Aorta (tissue), 5 donors: ENCODE results near the gene TNS4. TPM values are rescaled to one million over a fixed set of nuclear protein-coding genes. Genes with fewer than 3 reads are reported as not detected.
A peak's percentile ranks its signal among the peaks of the same experiment; 100 is the strongest.

Experiments used
- ATAC-seq: fragments of 200-7000 bp; cut with Tn5 transposase; one replicate; pipeline ENCODE4 v1.9.1; 2022; ENCODE audit warnings: moderate library complexity; ENCODE audit not compliant: low FRiP score
- DNase-seq, 2 donors: peaks; one replicate each; pipeline ENCODE4 v3.0.0-alpha.2; 2020
- H3K27ac ChIP-seq, 2 donors: one replicate each; pipeline ENCODE4 v1.5.1; 2013; ENCODE audit warnings: low read length in 2 of 2, mild to moderate bottlenecking in 2 of 2, moderate library complexity in 2 of 2, control low read depth in 1 of 2, inconsistent platforms in 1 of 2, low read depth in 1 of 2
- H3K27me3 ChIP-seq, 2 donors: one replicate each; pipeline ENCODE4 v1.6.1; 2013; ENCODE audit warnings: control low read depth in 1 of 2, low read length in 1 of 2, mild to moderate bottlenecking in 1 of 2, moderate library complexity in 1 of 2; ENCODE audit not compliant: insufficient read depth in 2 of 2, control insufficient read depth in 1 of 2
- H3K36me3 ChIP-seq, 2 donors: one replicate each; pipeline ENCODE4 v1.6.1; 2013; ENCODE audit warnings: control low read depth in 1 of 2, low read length in 1 of 2, mild to moderate bottlenecking in 1 of 2; ENCODE audit not compliant: insufficient read depth in 2 of 2, control insufficient read depth in 1 of 2
- H3K4me1 ChIP-seq, 2 donors: one replicate each; pipeline ENCODE4 v1.6.1; 2013; ENCODE audit warnings: low read length in 2 of 2, control low read depth in 1 of 2, mild to moderate bottlenecking in 1 of 2, moderate library complexity in 1 of 2; ENCODE audit not compliant: insufficient read depth in 2 of 2, control insufficient read depth in 1 of 2
- H3K4me3 ChIP-seq, 2 donors: one replicate each; pipeline ENCODE4 v1.5.1; 2013; ENCODE audit warnings: low read length in 2 of 2, control low read depth in 1 of 2, mild to moderate bottlenecking in 1 of 2
- H3K9me3 ChIP-seq: one replicate; pipeline ENCODE4 v1.6.1; 2013; ENCODE audit warnings: mild to moderate bottlenecking, low read length; ENCODE audit not compliant: control insufficient read depth
- WGBS, 2 donors: extraction: QIAGEN DNeasy Blood & Tissue Kit; methylation state at CpG; one replicate each; pipeline ENCODE4 v1.1.7; 2013; 5-methylcytosine and 5-hydroxymethylcytosine counted together
- intact Hi-C, 2 donors: fragments of 100-400 bp; cut with DNase I; formaldehyde crosslinking; loops; one replicate each; pipeline versions ENCODE4 v1.14.2 to v1.15.0; 2022
- polyA plus RNA-seq, 2 donors: library from polyadenylated mRNA; stranded (reverse); fragments of 200-250 nt; gene quantifications; one replicate each; pipeline ENCODE4 v1.2.3, GENCODE V29; 2013
- total RNA-seq, 2 donors: library from RNA; stranded (reverse); fragmentation: NEBNext Ultra II Directional; extraction: Animal tissue kit (Norgen Biotek cat#: 25700); gene quantifications; one replicate each; pipeline ENCODE4 v1.2.1, GENCODE V29; 2021
- donor health status: healthy with polysubstance abuse.
- donor health status: Bipolar disorder and iron deficiency.
- donor health status: DM: no; HTN: no; CAD: no.
- donor health status: DM: no; HTN: no; CAD: no.
- donor health status: DM: yes; HTN: yes; CAD: no.

TNS4 gene
- total and polyA plus RNA-seq, 4 donors: 0.05 to 0.39 TPM; not detected in 2

DNA sequence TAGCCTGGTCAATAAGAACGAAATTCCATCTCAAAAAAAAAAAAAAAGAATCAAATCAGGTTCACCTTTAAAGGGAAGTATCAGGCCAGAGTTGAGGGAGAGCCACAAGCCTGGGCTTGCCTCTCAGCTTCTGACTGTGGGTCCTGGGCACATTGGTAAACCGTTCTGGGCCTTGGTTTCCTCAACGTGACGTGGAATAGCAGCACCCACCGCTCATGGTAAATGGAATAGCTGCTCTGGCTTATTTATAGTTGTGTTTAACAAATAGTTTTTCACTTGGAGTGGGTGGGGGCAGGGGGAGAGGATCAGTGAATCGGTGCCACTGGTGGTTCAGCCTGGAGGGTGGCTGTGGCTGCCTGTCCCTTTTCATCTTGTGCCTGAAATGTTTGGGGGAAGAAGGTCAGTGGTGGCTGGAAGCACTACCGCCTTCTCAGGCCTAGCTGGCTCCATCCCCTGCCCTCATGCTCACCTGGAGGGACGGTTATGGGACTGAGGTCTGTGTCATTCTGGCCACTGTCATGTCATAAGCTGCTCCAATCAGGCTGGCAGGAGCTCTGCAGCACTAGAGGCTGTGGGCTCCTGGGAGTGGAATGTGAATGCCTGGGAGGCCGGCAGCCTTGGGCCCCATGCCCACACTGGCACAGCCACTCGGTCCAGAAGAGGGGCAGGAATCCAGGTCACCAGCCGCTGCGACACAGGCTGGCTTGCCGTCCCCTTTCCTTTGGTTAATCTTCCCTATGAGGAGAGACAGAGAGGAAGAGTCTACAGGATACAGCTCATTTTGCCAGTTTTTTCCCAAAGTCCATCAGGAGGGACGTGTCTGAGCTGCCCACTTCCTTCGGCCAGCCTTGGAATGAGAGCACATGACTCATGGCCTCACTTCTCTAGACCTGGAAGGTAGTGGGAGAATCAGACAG lies 36.9 kb upstream of the TNS4 start:
- intact Hi-C loops: loop anchor here (5.0 to 10.0 kb wide), 3 partner anchors 63 to 181 kb away; no protein-coding TSS in a partner anchor
- WGBS, 2 donors: 34% methylated on average over 15 of the region's 15 CpGs
- ATAC-seq (no peak), DNase-seq (peak; percentile 78 to 89)
- no peaks in the 10 kb centered on the region for H3K9me3 ChIP-seq
- H3K27ac ChIP-seq: peak overlapping the region in 1 of 2 donors; percentile 25
- no peak overlapping the region for H3K4me3 ChIP-seq
- H3K4me1 ChIP-seq: peaks cover 0 to 2% of the 10 kb centered on the region in 2 donors
- H3K36me3 ChIP-seq: no peaks in the 10 kb centered on the region
- H3K27me3 ChIP-seq: no peaks in the 10 kb centered on the region

DNA sequence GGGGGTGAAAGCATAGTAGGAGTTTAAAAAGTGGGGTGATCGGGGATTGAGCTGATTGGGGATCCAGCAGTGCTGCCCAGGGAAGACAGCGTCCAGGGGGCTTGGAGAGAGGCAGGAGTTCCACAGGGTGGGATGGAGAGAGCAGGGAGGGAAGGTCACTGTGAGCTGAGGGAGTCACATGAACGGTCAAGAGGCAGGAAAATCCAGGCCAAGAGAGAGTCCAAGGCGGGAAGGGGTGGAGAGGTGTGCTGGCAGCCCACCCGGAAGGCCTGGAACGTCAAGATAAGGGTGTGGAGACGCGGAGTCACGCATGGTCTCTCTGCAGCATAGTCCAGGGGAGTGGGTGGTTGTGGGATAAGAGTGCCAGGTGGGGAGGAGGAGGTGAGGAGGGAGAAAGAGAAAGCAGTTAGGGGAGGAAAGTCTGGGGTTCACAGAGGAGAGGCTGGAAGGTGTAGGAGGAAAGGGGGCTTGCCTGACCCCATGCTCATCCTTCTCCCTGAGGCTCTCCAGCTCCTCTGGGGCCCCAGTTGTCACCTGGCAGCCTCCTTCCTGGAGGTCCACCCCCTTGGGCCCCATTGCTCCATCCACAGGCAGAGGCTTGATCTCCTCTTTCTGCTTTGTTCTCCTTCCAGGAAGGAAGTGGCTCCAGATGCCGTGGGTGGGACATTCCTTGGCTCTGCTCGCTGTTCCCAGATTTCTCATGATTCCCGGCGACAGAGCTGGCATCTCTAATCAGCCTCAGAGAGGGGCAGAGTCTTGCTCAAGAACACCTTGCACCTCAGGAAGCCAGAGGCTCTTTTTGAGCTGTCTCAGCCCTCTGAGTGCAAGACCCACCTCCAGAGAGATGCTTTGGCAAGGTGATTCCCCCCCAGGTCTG lies 35.1 kb upstream of the TNS4 start:
- WGBS, 2 donors: 40 to 45% methylated on average over 13 of the region's 13 CpGs
- no peaks in the 10 kb centered on the region for H3K36me3 ChIP-seq
- H3K9me3 ChIP-seq: no peaks in the 10 kb centered on the region
- intact Hi-C loops: loop anchor here (5.0 to 10.0 kb wide), 3 partner anchors 62 to 179 kb away; no protein-coding TSS in a partner anchor
- DNase-seq: peak; percentile 61 to 83
- H3K27me3 ChIP-seq: no peaks in the 10 kb centered on the region
- H3K4me1 ChIP-seq: peaks cover 0 to 2% of the 10 kb centered on the region in 2 donors
- no peak overlapping the region for H3K4me3 ChIP-seq
- ATAC-seq: peak; percentile 46
- no peak overlapping the region for H3K27ac ChIP-seq

DNA sequence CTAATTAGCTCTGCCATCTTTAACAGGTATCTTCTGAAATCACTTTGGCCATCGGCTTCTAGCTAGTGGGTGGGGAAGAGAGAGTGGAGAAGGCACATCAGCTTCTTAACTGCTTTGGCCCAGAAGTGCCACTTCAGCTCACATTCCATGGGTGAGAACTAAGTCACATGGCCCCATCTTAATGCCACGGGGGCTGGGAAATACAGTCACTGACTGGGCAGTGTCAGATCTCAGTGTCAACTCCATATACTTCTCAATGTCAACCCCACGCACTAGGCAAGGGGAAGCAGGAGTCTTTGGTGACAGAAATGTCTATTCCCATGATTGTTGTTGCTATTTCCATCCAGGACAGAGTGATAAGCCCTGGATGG lies 34.5 kb upstream of the TNS4 start:
- Histone ChIP-seq H3K4me1 (peaks cover 0 to 2% of the 10 kb centered on the region in 2 donors), H3K9me3 (no peaks in the 10 kb centered on the region), H3K4me3 (no peak overlapping the region), H3K27ac (no peak overlapping the region), H3K27me3 (no peaks in the 10 kb centered on the region), H3K36me3 (no peaks in the 10 kb centered on the region)
- peak in 1 of 2 donors; percentile 38 for DNase-seq
- 45% methylated on average over 3 of the region's 3 CpGs for WGBS, 2 donors
- no peak for ATAC-seq
- intact Hi-C loops: loop anchor here (5.0 to 10.0 kb wide), 3 partner anchors 61 to 179 kb away; no protein-coding TSS in a partner anchor

DNA sequence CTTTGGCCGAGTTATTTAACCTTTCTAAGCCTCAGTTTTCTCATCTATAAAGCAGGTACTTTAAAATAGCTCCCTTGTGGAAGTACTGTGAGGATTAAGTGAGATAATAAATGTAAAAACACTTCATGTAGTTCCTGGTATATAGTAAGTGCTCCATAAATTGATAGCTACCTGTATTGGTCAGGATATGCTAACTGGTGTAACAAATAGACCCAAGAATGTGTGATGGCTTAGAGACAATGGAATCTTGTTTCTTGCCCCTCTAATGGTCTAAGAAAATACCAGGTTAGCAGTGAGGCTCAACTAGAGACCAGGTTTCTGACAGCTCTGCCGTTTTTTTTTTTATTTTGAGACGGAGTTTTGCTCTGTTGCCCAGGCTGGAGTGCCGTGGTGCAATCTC lies 34.0 kb upstream of the TNS4 start:
- H3K27ac ChIP-seq: no peak overlapping the region
- 85 to 91% methylated on average over 4 of the region's 4 CpGs for WGBS, 2 donors
- no peak for ATAC-seq
- no peaks in the 10 kb centered on the region for H3K36me3 ChIP-seq
- no peaks in the 10 kb centered on the region for H3K9me3 ChIP-seq
- H3K4me3 ChIP-seq: no peak overlapping the region
- intact Hi-C loops: loop anchor here (5.0 to 10.0 kb wide), 3 partner anchors 61 to 178 kb away; no protein-coding TSS in a partner anchor
- DNase-seq: no peak
- peaks cover 0 to 2% of the 10 kb centered on the region in 2 donors for H3K4me1 ChIP-seq
- no peaks in the 10 kb centered on the region for H3K27me3 ChIP-seq

DNA sequence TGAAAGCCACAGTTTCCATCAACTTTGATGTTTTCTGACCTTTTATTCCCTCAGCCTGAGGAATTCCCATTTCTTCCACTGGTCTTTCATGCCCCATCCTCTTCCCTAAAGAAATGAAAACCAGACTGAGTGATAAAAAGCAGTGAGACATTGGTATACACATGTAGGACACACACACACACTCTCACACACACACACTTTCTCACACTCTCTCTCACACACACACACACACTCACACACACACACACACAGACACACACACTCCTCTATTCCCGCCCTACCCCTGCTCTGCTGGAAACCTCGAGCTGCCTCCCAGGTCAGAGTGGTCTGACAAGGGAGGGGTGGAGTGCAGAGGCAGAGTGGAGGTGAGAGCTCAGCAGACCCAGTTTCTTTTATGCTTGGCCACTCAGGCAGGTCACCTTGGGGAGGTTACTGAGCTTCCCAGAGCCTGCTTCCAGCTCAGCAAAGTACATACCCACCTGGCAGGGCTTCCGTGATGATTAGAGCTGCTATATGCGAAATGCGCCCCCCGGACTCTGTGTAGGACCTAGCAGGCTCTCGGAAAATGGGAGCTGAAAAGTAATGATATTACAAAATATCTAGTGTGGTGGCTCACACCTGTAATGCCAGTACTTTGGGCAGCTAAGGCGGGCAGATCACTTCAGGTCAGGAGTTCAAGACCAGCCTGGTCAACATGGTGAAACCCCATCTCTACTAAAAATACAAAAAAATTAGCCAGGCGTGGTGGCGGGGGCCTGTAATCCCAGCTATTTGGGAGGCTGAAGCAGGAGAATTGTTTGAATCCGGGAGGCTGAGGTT lies 33.2 kb upstream of the TNS4 start:
- 91% methylated on average over 11 of the region's 11 CpGs for WGBS, 2 donors

DNA sequence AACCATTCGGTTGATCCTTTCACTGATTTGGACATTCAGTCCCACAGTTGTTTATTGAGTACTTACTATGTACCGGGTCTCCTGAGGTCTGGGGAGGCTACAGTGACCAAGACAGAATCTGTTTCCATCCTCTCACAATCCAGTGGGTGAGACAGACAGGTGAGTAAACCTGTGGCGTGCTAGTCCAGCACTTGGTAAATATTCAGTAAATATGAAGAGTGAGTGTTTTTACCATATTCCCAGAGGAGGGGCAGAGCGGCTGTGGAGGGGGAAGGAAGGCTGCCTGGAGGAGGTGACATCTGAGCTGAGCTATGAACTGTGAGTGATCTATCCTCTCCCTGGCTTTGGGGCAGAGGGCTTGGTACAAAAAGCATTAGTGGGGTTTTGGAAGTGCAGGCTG lies 32.5 kb upstream of the TNS4 start:
- no peaks in the 10 kb centered on the region for H3K27me3 ChIP-seq
- 66 to 67% methylated on average over 4 of the region's 4 CpGs for WGBS, 2 donors
- no peak overlapping the region for H3K4me3 ChIP-seq
- ATAC-seq (no peak), DNase-seq (peak in 1 of 2 donors; percentile 8)
- no peak overlapping the region for H3K27ac ChIP-seq
- no peaks in the 10 kb centered on the region for H3K36me3 ChIP-seq
- intact Hi-C loops: loop anchor here (2.0 to 10.0 kb wide), 7 partner anchors 57 to 177 kb away; partner anchors contain the start of gene IGFBP4 (in 1 of the 2)
- no peaks in the 10 kb centered on the region for H3K9me3 ChIP-seq
- peaks cover 0 to 2% of the 10 kb centered on the region in 2 donors for H3K4me1 ChIP-seq

More for the DNA sequence above, 33.2 kb upstream of the TNS4 start:
- H3K9me3 ChIP-seq: no peaks in the 10 kb centered on the region
- H3K4me3 ChIP-seq: no peak overlapping the region
- ATAC-seq (no peak), DNase-seq (peak in 1 of 2 donors; percentile 48)
- H3K4me1 ChIP-seq: peaks cover 0 to 2% of the 10 kb centered on the region in 2 donors
- intact Hi-C loops: loop anchor here (5.0 to 10.0 kb wide), 6 partner anchors 57 to 177 kb away; partner anchors contain the start of gene IGFBP4 (in 1 of the 2)
- no peak overlapping the region for H3K27ac ChIP-seq
- H3K27me3 ChIP-seq: no peaks in the 10 kb centered on the region
- no peaks in the 10 kb centered on the region for H3K36me3 ChIP-seq

DNA sequence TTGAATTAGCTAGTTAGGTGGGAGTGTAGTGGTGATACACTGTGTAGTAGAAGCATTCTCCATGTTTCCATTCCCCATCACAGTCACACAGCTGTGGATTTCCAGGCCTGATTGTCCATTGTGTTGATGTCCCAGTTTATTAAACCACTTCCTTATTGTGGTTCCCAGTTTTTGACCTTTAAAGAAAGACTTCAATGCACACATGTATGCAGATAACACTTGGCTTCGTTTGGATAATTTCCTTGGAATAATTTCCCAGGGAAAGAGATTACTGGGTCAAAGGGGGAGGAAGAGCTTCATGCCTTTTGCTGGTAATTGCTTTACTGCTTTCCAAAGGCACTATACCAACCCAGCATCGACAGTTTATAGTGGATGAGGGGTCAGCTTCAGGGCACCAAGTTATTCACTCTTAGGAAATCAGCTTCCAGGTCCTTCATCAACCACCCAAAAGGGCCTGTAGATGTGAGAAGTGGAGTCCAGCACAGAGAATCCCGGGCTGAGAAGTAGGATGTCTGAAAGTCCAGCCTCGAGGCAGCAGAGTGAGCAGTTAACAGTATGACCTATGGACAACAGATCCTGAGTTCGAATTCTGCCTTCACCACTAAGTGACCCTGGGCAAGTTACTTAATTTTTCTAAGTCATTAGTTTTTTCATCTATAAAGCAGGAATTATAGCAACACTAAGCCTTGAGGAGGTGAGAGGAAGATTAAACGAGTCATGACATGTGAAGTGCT lies 31.3 kb upstream of the TNS4 start:
- no peak overlapping the region for H3K4me3 ChIP-seq
- H3K4me1 ChIP-seq: no peaks in the 10 kb centered on the region
- no peaks in the 10 kb centered on the region for H3K27me3 ChIP-seq
- no peak overlapping the region for H3K27ac ChIP-seq
- intact Hi-C loops: loop anchor here (2.0 to 10.0 kb wide), 7 partner anchors 55 to 175 kb away; partner anchors contain the start of gene IGFBP4 (in 1 of the 2)
- no peaks in the 10 kb centered on the region for H3K36me3 ChIP-seq
- 63 to 66% methylated on average over 6 of the region's 6 CpGs for WGBS, 2 donors
- ATAC-seq: peak; percentile 6
- no peak for DNase-seq
- H3K9me3 ChIP-seq: no peaks in the 10 kb centered on the region
